CD4-positive, alpha-beta T cell treated with Interleukin-17A for 1 hour (primary cell): Measurements from ENCODE around the gene LRRC30.
"Not testable (repeated sequence)": the region's sequence is repeated elsewhere in the genome, so short reads cannot be mapped to it uniquely, and the experiment has no call there.

ENCODE experiments used
- DNase-seq: peaks from one replicate; pipeline ENCODE4 v3.0.0-alpha.2; 2020

The LRRC30 gene

DNA sequence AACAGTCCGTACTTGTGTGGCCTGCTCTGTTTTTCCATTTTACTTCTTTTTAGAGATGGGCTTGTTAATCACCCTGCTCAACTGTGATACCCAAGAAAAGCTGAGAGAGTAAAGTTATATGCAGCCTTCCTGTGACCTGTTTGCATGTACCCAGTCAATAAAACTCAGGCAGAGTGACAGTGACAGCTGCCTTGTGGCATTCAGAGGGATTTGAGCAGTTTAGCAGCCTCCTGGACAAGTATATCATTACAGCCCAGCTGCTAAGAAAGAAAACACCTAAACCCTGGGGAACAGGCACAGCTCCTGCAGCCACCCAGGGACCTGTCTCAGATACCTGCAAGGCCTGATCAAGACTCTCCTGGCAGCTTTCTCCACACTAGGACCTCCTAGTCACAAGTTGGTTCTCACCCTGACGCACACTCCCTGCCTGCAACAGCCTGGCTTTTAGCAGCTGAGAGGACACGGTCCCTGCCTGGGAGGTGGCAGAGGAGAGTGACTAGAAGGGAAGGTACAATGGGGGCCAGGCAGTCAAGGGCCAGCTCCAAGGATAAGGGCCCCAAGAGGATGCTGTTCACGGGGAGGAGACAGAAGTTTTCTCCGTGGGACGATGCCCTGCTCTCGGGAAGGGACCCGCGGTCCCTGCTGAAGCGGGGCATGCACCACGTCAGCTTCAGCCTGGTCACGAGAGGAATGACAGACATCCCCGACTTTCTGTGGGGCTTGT is at the start of gene LRRC30:
TSS of gene LRRC30 (plus strand) at position 464 of the 724 bp plus-strand sequence. CDS start at position 514, 50 bp downstream.
- DNase-seq = no peak

- no peak for DNase-seq
These were observed 45.2 kb upstream of the LRRC30 start for GRCh38 chr18:7185701-7186100.

DNA sequence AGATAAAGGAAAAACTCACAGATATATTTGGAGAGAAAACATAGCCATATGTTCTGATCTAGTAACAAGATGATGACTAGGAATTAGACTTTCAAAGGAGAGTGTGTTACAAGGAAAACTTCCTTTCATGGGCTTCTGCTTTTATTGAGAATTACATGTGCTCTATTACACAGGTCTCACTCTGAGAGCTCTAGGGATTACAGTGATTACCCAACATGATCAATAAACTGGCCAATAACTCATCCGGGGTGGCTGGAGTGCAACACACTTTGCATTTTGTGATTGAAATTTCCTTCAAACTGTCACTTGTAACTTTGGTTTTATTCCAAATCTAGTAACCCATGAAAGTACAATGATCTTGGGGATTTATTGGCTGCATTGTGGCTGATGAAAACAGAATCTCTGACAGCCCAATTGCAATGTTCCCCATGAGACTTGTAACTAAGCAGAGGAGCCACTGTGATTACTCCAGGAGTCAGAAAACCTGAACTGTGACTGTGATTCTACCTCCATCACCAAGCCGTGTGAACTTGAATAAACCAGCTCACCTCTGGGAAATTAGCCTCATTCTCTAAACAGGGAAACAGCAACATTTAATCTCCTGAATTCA is 40.2 kb upstream of the LRRC30 start:
- DNase-seq = no peak

DNA sequence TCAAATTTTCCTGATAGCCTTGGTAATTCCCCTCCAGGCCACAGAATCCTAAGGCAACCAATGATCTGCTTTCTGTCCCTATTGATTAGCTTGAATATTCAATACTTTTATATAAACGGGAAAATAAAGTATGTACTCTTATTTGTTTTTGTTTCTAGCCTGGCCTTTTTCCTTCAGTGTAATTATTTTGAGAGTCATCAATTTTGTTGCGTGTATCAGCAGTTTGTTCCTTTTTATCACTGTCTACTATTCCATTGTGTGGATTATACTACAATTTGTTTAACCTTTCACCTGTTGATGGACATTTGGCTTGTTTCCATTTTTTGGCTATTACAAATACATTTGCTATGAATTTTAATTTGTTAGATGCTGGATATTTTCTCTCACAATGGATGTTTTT is 39.2 kb upstream of the LRRC30 start:
- DNase-seq = no peak

GRCh38 chr18:7195266-7195665 is 35.6 kb upstream of the LRRC30 start:
- no peak for DNase-seq

DNA sequence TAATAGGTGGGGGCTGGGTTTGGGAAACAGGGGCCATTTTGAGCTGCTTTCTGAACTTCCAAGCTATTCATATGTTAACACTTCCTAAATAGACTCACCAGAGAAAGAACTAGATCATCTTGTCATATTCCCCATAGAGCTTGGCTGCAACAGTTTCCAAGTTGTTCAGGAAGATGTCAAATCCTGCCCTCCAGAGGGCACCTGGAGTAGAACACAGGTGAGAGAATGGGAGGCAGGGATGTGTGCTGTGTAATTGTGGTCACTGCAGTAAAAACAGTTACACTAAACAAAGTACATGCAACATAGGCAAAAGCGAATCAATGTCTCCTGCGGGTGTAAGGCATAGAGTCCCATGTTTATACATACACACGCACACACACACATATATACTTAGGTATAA is 34.5 kb upstream of the LRRC30 start:
- no peak for DNase-seq

- DNase-seq = no peak
These were observed 33.0 kb upstream of the LRRC30 start for GRCh38 chr18:7197854-7198253.

- no peak for DNase-seq
These were observed 32.6 kb upstream of the LRRC30 start for GRCh38 chr18:7198326-7198725.

GRCh38 chr18:7201096-7201495 is 29.8 kb upstream of the LRRC30 start:
- no peak for DNase-seq

- no peak for DNase-seq
These were observed 28.7 kb upstream of the LRRC30 start for GRCh38 chr18:7202169-7202568.

- DNase-seq = not testable (repeated sequence)
These were observed 27.3 kb upstream of the LRRC30 start for GRCh38 chr18:7203601-7204000.

DNA sequence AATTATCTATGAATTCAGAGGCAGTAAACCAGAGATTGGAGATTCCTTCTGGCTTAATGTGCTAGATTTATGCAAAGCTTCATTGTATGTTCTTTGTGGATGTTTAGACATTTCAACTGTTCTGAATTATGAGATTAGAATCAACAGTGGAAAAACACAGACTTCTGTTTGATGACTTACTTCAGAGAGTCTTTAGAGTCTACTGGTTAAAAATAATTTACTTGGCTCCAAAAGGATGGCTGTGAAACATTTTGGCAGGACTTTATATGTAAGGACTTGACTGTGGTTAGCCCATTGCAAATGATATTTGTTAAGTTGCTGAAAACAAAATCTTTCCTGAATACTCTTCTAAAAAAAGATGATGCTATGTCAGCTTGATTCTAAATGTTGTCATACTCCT is 25.5 kb upstream of the LRRC30 start:
- no peak for DNase-seq

DNA sequence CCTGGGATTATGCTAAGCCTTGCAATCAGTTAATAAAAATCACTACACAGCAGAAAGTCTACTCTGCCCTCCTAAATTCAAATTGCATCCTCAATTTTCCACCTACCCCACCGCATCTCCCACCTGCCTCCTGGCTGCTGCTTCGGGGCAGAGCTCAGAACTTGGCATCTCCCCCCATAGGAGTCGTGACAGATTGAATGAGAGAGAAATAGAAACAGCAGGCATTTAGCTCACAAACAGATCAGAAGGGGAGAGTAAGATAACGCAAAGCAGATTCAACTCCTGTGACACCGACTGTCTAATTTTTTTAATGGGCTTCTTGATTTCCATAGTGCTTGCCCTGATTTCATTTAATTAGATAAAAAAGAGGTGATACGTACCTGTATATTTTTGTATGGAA is 24.7 kb upstream of the LRRC30 start:
- no peak for DNase-seq

DNA sequence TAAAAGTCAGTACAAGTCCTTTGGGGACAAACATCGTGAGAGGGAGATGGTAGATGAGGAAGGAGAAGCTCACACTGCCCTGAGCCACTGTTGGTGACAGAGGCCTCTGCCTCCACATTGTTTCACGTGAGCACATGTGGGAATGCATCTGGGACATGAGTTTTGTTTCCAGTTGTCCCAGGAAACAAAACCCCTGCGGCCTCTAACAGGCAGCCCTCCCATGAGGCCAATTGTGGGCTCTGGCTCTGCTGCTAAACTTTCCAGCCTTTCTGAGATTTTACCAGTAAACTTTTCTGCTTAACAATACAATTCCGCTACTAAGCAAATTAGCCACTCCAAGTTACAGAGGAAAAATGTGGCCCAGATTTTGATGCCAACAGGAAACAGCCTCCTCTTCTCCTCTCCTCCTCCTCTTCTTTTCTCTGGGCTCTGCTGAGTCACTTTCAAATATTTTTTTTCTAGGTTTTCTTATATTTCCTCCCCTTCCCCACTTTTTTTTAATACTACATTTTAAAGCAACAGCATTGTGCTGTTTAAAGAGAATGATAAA is 23.4 kb upstream of the LRRC30 start:
- DNase-seq = no peak

GRCh38 chr18:7221424-7222155 is 9.3 kb upstream of the LRRC30 start:
- no peak for DNase-seq

- DNase-seq = no peak
These were observed 6.7 kb upstream of the LRRC30 start for GRCh38 chr18:7224198-7224597.

DNA sequence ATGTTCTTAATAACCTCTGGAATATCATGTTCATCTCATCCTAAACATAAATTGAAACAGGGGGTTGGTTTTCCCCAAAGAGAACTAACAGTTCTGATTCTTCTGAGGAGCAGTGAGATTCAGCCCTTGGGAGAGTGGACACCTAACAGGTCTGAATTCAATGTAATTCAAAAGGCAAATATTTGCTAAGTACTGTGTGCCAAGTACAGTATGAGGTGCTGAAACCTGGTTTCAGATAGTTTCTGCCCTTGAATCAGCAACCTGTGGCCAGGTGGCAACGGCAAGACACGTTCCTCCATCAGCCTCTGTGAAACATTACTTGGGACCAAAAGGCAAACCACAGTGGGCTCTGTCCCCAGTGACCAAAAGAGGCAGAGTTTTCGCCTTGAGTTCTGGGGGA is 1.3 kb downstream of the LRRC30 start:
- no peak for DNase-seq

- DNase-seq = no peak
These were observed 2.4 kb downstream of the LRRC30 start for GRCh38 chr18:7233134-7233810.

GRCh38 chr18:7234091-7234490 is 3.2 kb downstream of the LRRC30 start:
- no peak for DNase-seq

GRCh38 chr18:7234956-7235355 is 4.1 kb downstream of the LRRC30 start:
- no peak for DNase-seq

GRCh38 chr18:7236072-7236471 is 5.2 kb downstream of the LRRC30 start:
- DNase-seq = no peak

DNA sequence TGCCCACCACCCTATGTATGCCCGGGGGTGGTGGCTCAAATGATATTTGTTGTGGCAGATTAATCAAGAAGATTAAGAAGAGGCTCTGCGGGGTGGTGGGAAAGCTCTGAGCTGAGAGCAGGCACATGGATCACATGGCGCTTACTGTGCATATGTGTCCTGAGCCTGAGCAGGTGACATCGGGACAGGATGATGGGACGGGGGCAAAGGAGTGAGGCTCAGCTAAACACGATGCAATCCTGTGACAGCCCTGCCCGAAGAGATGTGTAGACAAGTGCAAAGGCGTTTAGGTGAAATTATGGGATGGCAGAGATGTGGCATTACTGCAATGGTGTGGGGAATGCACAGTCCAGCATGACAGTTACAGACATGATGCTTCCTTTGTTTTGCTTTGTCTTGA is 6.0 kb downstream of the LRRC30 start:
- DNase-seq = no peak

- no peak for DNase-seq
These were observed 6.9 kb downstream of the LRRC30 start for GRCh38 chr18:7237673-7238272.
